Neuronal stem cell (in vitro differentiated cells): ENCODE data around the gene CDCA8.

Experiments used
- DNase-seq: peaks from one replicate; pipeline ENCODE4 v3.0.0-alpha.2; 2013; ENCODE audit warnings: low spot score
- H2AFZ ChIP-seq: one replicate; pipeline ENCODE4 v1.6.1; 2013; ENCODE audit warnings: mild to moderate bottlenecking, low read length, inconsistent platforms
- H2AK5ac ChIP-seq: 2 replicates; pipeline ENCODE4 v1.6.1; 2013; ENCODE audit warnings: low read depth, mild to moderate bottlenecking, inconsistent platforms, low read length, moderate library complexity, mixed read lengths
- H2BK120ac ChIP-seq: 2 replicates; pipeline ENCODE4 v1.6.1; 2013; ENCODE audit warnings: low read depth, mild to moderate bottlenecking, inconsistent platforms, low read length, moderate library complexity, mixed read lengths
- H2BK12ac ChIP-seq: one replicate; pipeline ENCODE4 v1.6.1; 2013; ENCODE audit warnings: low read length, inconsistent platforms
- H2BK15ac ChIP-seq: 2 replicates; pipeline ENCODE4 v1.6.1; 2013; ENCODE audit warnings: mild to moderate bottlenecking, low read length, inconsistent platforms, mixed read lengths
- H2BK5ac ChIP-seq: one replicate; pipeline ENCODE4 v1.6.1; 2013; ENCODE audit warnings: inconsistent platforms, mild to moderate bottlenecking, low read length, moderate library complexity
- H3K14ac ChIP-seq: one replicate; pipeline ENCODE4 v1.6.1; 2013; ENCODE audit warnings: low read length, inconsistent platforms
- H3K18ac ChIP-seq: 2 replicates; pipeline ENCODE4 v1.6.1; 2013; ENCODE audit warnings: low read length, inconsistent platforms
- H3K23ac ChIP-seq: 2 replicates; pipeline ENCODE4 v1.6.1; 2013; ENCODE audit warnings: low read depth, mild to moderate bottlenecking, mixed read lengths, low read length, inconsistent platforms; ENCODE audit not compliant: poor library complexity
- H3K27ac ChIP-seq: replicated peaks from 3 replicates; pipeline ENCODE4 v1.5.1; 2013; ENCODE audit warnings: low read length, inconsistent platforms
- H3K27me3 ChIP-seq, 3 experiments: 2 replicates each; pipeline ENCODE4 v1.6.1; 2013; ENCODE audit warnings: low read length in 3 of 3, mild to moderate bottlenecking in 2 of 3, inconsistent platforms in 1 of 3, low read depth in 1 of 3, mixed read lengths in 1 of 3, moderate library complexity in 1 of 3; ENCODE audit not compliant: control insufficient read depth in 3 of 3, insufficient read depth in 3 of 3
- H3K36me3 ChIP-seq, 2 donors: replicated peaks in 1 of 2; 2 replicates each; pipeline ENCODE4 v1.6.1; 2013; ENCODE audit warnings: low read length in 2 of 2; ENCODE audit not compliant: control insufficient read depth in 2 of 2, insufficient read depth in 2 of 2
- H3K4ac ChIP-seq: 2 replicates; pipeline ENCODE4 v1.6.1; 2013; ENCODE audit warnings: inconsistent platforms, mild to moderate bottlenecking, low read length, moderate library complexity
- H3K4me1 ChIP-seq, 2 donors: 1 replicate in 1 of 2; 2 replicates in 1 of 2; pipeline ENCODE4 v1.6.1; 2013; ENCODE audit warnings: low read length in 2 of 2, low read depth in 1 of 2; ENCODE audit not compliant: control insufficient read depth in 2 of 2, insufficient read depth in 1 of 2
- H3K4me2 ChIP-seq: one replicate; pipeline ENCODE4 v1.6.1; 2013; ENCODE audit warnings: mild to moderate bottlenecking, low read length, inconsistent platforms; ENCODE audit not compliant: insufficient read depth, poor library complexity, severe bottlenecking
- H3K4me3 ChIP-seq, 2 donors: 2 replicates each; pipeline ENCODE4 v1.5.1; 2013; ENCODE audit warnings: low read length in 2 of 2, mild to moderate bottlenecking in 2 of 2, inconsistent platforms in 1 of 2, moderate library complexity in 1 of 2
- H3K79me1 ChIP-seq: one replicate; pipeline ENCODE4 v1.6.1; 2013; ENCODE audit warnings: low read depth, mild to moderate bottlenecking, inconsistent platforms, low read length, moderate library complexity
- H3K9ac ChIP-seq: one replicate; pipeline ENCODE4 v1.6.1; 2013; ENCODE audit warnings: mild to moderate bottlenecking, low read depth, low read length, inconsistent platforms; ENCODE audit not compliant: poor library complexity
- H3K9me3 ChIP-seq, 2 donors: replicated peaks in 1 of 2; 2 replicates each; pipeline versions ENCODE3 to v1.6.1; 2013; ENCODE audit warnings: low read length in 2 of 2, mild to moderate bottlenecking in 2 of 2, inconsistent platforms in 1 of 2, low read depth in 1 of 2, mixed read lengths in 1 of 2, moderate library complexity in 1 of 2; ENCODE audit not compliant: control insufficient read depth in 2 of 2, insufficient read depth in 1 of 2
- H4K8ac ChIP-seq: one replicate; pipeline ENCODE4 v1.6.1; 2013; ENCODE audit warnings: low read depth, mild to moderate bottlenecking, inconsistent platforms, low read length, moderate library complexity
- H4K91ac ChIP-seq: one replicate; pipeline ENCODE4 v1.6.1; 2013; ENCODE audit warnings: low read length, low read depth, mild to moderate bottlenecking, inconsistent platforms; ENCODE audit not compliant: poor library complexity
- WGBS, 2 donors: extraction: QIAGEN DNeasy Blood & Tissue Kit; methylation state at CpG; one replicate each; pipeline ENCODE4 v1.1.7; 2013; ENCODE audit warnings: missing lambda C conversion rate in 2 of 2, mixed read lengths in 1 of 2; ENCODE audit not compliant: insufficient read length in 2 of 2, insufficient replicate concordance in 1 of 2; ENCODE audit errors: extremely low coverage in 2 of 2; 5-methylcytosine and 5-hydroxymethylcytosine counted together

The CDCA8 gene

GRCh38 chr1:37660664-37661063, 31.7 kb upstream of the CDCA8 start:
- H3K4ac ChIP-seq: no peak overlapping the region
- peak overlapping the region; percentile 9 for H3K14ac ChIP-seq
- no peaks in the 10 kb centered on the region for H3K36me3 ChIP-seq
- no peak overlapping the region for H2AK5ac ChIP-seq
- H2AFZ ChIP-seq: peak overlapping the region; percentile 50
- no peak overlapping the region for H4K91ac ChIP-seq
- H4K8ac ChIP-seq: no peak overlapping the region
- no peak overlapping the region for H2BK12ac ChIP-seq
- H3K9ac ChIP-seq: peak overlapping the region; percentile 7
- H3K79me1 ChIP-seq: no peaks in the 10 kb centered on the region
- peak overlapping the region; percentile 7 for H2BK5ac ChIP-seq
- no peak overlapping the region for H3K4me2 ChIP-seq
- H2BK15ac ChIP-seq: no peak overlapping the region
- H3K18ac ChIP-seq: peak overlapping the region; percentile 50
- WGBS, 2 donors: no CpG with 5 or more reads among the region's 10 CpGs
- no peak for DNase-seq
- no peak overlapping the region for H3K4me3 ChIP-seq
- H3K27me3 ChIP-seq: peaks cover 0 to 72% (median 0%) of the 10 kb centered on the region in 3 experiments
- H2BK120ac ChIP-seq: no peak overlapping the region
- H3K27ac ChIP-seq: no peak overlapping the region
- peaks cover 3 to 21% of the 10 kb centered on the region in 2 donors for H3K4me1 ChIP-seq
- no peaks in the 10 kb centered on the region for H3K9me3 ChIP-seq
- H3K23ac ChIP-seq: peak overlapping the region; percentile 14

- H3K27me3 ChIP-seq: peaks cover 0 to 78% (median 0%) of the 10 kb centered on the region in 3 experiments
Measured at GRCh38 chr1:37661401-37661800, 30.9 kb upstream of the CDCA8 start.

GRCh38 chr1:37662031-37662755, 30.1 kb upstream of the CDCA8 start:
- H3K9me3 ChIP-seq: no peaks in the 10 kb centered on the region
- peak overlapping the region; percentile 11 for H3K18ac ChIP-seq
- peak overlapping the region; percentile 10 for H3K14ac ChIP-seq
- H3K79me1 ChIP-seq: no peaks in the 10 kb centered on the region
- H4K8ac ChIP-seq: no peak overlapping the region
- H3K4me2 ChIP-seq: no peak overlapping the region
- H3K4ac ChIP-seq: no peak overlapping the region
- DNase-seq: no peak
- H2AFZ ChIP-seq: no peak overlapping the region
- WGBS, 2 donors: no CpG with 5 or more reads among the region's 11 CpGs
- no peak overlapping the region for H3K9ac ChIP-seq
- no peak overlapping the region for H2BK12ac ChIP-seq
- H2BK15ac ChIP-seq: no peak overlapping the region
- no peak overlapping the region for H3K4me3 ChIP-seq
- peaks cover 3 to 21% of the 10 kb centered on the region in 2 donors for H3K4me1 ChIP-seq
- H3K23ac ChIP-seq: no peak overlapping the region
- no peaks in the 10 kb centered on the region for H3K36me3 ChIP-seq
- H2BK120ac ChIP-seq: no peak overlapping the region
- peak overlapping the region; percentile 0 for H2AK5ac ChIP-seq
- H4K91ac ChIP-seq: no peak overlapping the region
- H3K27ac ChIP-seq: no peak overlapping the region
- H3K27me3 ChIP-seq: peaks cover 0 to 80% (median 0%) of the 10 kb centered on the region in 3 experiments
- H2BK5ac ChIP-seq: no peak overlapping the region

More at GRCh38 chr1:37661401-37661800, 30.9 kb upstream of the CDCA8 start:
- no peak overlapping the region for H4K8ac ChIP-seq
- no peak overlapping the region for H2BK15ac ChIP-seq
- H2BK5ac ChIP-seq: peak overlapping the region; percentile 7
- no peak overlapping the region for H3K4ac ChIP-seq
- no peak overlapping the region for H2BK120ac ChIP-seq
- H3K9ac ChIP-seq: no peak overlapping the region
- H2AFZ ChIP-seq: no peak overlapping the region
- no peak overlapping the region for H2AK5ac ChIP-seq
- WGBS, 2 donors: no CpG with 5 or more reads among the region's 9 CpGs
- H3K23ac ChIP-seq: peak overlapping the region; percentile 20
- H3K9me3 ChIP-seq: no peaks in the 10 kb centered on the region
- peaks cover 3 to 21% of the 10 kb centered on the region in 2 donors for H3K4me1 ChIP-seq
- H3K79me1 ChIP-seq: no peaks in the 10 kb centered on the region
- H4K91ac ChIP-seq: no peak overlapping the region
- no peak overlapping the region for H3K4me3 ChIP-seq
- peak overlapping the region; percentile 45 for H3K18ac ChIP-seq
- H3K36me3 ChIP-seq: no peaks in the 10 kb centered on the region
- H3K4me2 ChIP-seq: no peak overlapping the region
- H3K14ac ChIP-seq: no peak overlapping the region
- no peak overlapping the region for H2BK12ac ChIP-seq
- DNase-seq: no peak
- H3K27ac ChIP-seq: no peak overlapping the region

- Histone ChIP-seq H3K4me1 (peaks cover 3 to 22% of the 10 kb centered on the region in 2 donors), H3K79me1 (no peaks in the 10 kb centered on the region), H3K4ac (no peak overlapping the region), H2BK120ac (no peak overlapping the region), H3K9ac (no peak overlapping the region), H3K14ac (no peak overlapping the region), H4K8ac (no peak overlapping the region), H3K23ac (peak overlapping the region; percentile 28), H3K9me3 (no peaks in the 10 kb centered on the region), H3K36me3 (no peaks in the 10 kb centered on the region), H2BK15ac (peak overlapping the region; percentile 7), H3K27me3 (peaks cover 0 to 81% (median under 1%) of the 10 kb centered on the region in 3 experiments), H3K18ac (peak overlapping the region; percentile 78), H2AK5ac (peak overlapping the region; percentile 24), H2BK12ac (no peak overlapping the region), H3K4me3 (no peak overlapping the region), H2BK5ac (no peak overlapping the region), H3K4me2 (no peak overlapping the region), H2AFZ (no peak overlapping the region), H4K91ac (no peak overlapping the region), H3K27ac (peak overlapping the region; percentile 24)
- no CpG with 5 or more reads among the region's 14 CpGs for WGBS, 2 donors
- no peak for DNase-seq
Measured at GRCh38 chr1:37663426-37664000, 28.8 kb upstream of the CDCA8 start.
